GM18873 (cell line): ENCODE data around the gene PDGFB.

Experiments
- ATAC-seq: cut with Tn5 transposase; IDR thresholded peaks from one replicate; pipeline ENCODE4 v1.9.1; 2021; ENCODE audit warnings: mild to moderate bottlenecking, moderate library complexity, moderate number of reproducible peaks; ENCODE audit not compliant: unreplicated experiment, low FRiP score

The PDGFB gene

GRCh38 chr22:39178206-39179111, 66.3 kb downstream of the PDGFB start:
- no peak for ATAC-seq

DNA sequence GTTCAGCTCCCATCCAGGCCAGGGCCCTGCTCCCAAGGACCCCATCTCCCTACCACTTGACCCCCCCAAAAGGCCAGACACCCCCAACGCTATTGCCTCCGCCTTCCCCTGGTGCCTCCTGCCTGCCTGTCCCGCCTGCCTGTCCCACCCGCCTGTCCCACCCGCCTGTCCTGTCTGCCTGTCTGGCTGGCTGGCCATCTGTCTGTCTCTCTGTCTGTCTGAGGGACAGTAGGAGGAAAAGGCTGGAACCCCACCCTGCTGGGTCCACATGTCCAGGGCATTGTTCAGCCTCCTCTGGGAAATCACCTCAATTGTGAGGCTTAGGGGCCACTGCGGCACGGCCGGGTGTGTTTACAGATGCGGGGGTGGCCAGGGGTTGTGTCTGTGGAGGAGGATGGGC, 67.0 kb downstream of the PDGFB start:
- ATAC-seq = no peak

DNA sequence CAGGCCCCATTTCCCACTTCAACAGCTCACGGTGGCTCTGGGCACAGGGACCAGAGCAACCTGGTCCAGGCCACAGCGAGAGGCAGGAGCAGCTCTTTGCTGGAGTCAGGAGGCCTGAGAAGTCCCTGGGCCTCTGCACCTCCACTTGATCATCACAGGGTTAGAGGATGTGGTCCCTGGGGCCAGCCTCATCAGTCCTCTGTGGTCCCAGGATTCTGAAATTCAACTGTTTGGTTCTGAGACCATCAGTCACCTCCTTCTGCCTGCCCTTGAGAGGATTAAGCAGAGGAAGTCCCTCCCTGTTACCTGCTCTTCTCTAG, 67.4 kb downstream of the PDGFB start:
- ATAC-seq = no peak

DNA sequence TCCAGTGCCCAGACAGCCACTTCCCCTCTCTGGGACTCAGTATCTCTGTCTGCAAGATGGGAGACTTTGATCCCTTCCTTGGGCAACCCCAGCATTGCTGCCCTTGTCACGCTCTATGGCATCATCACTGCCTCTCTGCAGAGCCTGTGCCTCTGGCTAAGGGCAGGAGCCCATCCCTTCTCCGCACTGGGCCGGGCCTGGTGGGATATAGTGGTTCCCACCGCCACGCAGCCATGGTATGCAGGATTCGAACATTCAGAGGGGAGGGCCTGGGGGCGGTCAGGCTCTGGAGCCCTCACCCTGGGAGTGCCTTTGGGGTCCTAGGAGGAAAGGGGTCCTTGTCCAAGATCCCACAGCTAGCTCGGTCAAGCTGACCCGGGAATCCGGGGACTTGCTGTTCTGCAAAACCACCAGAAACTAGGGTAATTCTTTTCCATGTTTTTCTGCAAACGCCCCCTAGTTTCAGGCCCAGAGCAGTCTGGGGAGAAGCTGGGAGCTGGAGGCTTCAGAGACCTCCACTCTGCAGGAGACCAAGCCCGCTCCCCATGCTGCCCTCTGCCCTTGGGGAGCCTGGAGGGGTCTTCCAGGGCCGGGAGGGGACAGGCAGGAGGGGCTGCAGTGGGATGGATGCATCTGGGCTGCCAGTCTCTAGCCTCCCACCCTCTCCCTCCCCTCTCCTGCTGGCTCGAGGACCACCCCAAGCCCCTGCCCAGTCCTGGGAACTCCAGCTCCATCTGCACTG, 67.9 kb downstream of the PDGFB start:
- ATAC-seq = no peak

DNA sequence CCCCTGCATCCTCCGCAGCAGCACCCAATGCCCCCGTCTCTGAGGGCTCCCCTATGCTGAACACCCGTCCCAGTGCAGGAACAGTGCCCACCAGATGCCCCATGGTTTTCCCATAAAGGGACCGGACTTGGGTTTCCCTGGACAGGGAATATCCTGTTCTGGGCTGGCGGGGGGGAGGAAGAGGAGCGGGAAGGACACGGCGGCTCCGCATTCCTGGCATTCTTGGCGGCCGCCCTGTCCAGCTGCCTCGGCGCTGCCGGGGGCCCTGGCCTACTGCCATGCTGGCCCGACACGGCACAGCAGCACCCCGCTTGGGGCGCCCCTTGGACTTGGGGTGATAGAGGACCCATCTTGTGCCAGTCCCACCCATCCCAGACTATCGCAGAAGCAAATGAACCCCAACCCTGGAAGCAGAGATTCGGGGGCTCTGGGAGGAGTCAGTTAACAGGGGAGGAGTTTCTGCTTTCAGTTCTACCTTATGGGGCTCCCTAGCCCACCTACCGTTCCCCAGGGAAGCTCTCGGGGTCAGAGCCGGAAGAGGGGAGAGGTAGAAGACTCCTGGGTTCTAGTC, 68.6 kb downstream of the PDGFB start:
- ATAC-seq = no peak

- ATAC-seq = no peak
These were observed 69.2 kb downstream of the PDGFB start for GRCh38 chr22:39175353-39176142.

GRCh38 chr22:39174498-39175352, 70.1 kb downstream of the PDGFB start:
- ATAC-seq = no peak

- ATAC-seq = no peak
These were observed 70.8 kb downstream of the PDGFB start for GRCh38 chr22:39173787-39174497.
